ENCODE results near the gene RFXANK.

DNA sequence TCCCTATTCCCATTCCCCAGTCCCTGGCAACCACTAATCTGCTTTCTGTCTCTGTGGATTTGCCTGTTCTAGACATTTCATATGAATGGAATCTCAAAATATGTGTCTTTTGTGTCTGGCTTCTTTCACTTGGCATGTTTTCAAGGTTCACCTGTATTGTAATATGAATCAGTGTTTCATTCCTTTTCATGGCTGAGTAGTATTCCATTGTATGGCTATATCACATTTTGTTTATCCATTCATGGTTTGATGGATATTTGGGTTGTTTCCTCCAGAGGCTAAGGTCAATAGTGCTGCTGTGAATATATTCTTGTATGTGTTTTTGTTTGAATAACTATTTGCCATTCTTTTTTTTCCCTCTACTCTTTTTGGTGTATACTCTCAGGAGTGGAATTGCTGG, 44.1 kb downstream of the RFXANK start:
- TF ChIP-seq, protein P1, sequence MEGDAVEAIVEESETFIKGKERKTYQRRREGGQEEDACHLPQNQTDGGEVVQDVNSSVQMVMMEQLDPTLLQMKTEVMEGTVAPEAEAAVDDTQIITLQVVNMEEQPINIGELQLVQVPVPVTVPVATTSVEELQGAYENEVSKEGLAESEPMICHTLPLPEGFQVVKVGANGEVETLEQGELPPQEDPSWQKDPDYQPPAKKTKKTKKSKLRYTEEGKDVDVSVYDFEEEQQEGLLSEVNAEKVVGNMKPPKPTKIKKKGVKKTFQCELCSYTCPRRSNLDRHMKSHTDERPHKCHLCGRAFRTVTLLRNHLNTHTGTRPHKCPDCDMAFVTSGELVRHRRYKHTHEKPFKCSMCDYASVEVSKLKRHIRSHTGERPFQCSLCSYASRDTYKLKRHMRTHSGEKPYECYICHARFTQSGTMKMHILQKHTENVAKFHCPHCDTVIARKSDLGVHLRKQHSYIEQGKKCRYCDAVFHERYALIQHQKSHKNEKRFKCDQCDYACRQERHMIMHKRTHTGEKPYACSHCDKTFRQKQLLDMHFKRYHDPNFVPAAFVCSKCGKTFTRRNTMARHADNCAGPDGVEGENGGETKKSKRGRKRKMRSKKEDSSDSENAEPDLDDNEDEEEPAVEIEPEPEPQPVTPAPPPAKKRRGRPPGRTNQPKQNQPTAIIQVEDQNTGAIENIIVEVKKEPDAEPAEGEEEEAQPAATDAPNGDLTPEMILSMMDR (IDR thresholded peaks at IDR 0.05; ENCODE audit: low read length): no peak
- no peak for TF ChIP-seq EZH2 (IDR thresholded peaks at IDR 0.05; ENCODE audit: borderline replicate concordance, low read length)
